ENCODE results near the gene CCM2.

GRCh38 chr7:44963364-44964290 lies 36.4 kb upstream of the CCM2 start:
- no peak for TF ChIP-seq POLR2AphosphoS5 (IDR thresholded peaks at IDR 0.05)
- TF ChIP-seq, protein P1, sequence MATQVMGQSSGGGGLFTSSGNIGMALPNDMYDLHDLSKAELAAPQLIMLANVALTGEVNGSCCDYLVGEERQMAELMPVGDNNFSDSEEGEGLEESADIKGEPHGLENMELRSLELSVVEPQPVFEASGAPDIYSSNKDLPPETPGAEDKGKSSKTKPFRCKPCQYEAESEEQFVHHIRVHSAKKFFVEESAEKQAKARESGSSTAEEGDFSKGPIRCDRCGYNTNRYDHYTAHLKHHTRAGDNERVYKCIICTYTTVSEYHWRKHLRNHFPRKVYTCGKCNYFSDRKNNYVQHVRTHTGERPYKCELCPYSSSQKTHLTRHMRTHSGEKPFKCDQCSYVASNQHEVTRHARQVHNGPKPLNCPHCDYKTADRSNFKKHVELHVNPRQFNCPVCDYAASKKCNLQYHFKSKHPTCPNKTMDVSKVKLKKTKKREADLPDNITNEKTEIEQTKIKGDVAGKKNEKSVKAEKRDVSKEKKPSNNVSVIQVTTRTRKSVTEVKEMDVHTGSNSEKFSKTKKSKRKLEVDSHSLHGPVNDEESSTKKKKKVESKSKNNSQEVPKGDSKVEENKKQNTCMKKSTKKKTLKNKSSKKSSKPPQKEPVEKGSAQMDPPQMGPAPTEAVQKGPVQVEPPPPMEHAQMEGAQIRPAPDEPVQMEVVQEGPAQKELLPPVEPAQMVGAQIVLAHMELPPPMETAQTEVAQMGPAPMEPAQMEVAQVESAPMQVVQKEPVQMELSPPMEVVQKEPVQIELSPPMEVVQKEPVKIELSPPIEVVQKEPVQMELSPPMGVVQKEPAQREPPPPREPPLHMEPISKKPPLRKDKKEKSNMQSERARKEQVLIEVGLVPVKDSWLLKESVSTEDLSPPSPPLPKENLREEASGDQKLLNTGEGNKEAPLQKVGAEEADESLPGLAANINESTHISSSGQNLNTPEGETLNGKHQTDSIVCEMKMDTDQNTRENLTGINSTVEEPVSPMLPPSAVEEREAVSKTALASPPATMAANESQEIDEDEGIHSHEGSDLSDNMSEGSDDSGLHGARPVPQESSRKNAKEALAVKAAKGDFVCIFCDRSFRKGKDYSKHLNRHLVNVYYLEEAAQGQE (IDR thresholded peaks at IDR 0.05; ENCODE audit: borderline replicate concordance) = no peak
